ENCODE results near the gene TNFSF4. TPM values are rescaled to one million over a fixed set of nuclear protein-coding genes. Genes with fewer than 3 reads are reported as not detected.
A peak's percentile ranks its signal among the peaks of the same experiment; 100 is the strongest.

TNFSF4 gene
- total and polyA plus RNA-seq, 12 donors: 0.79 to 3.6 (median 1.6) TPM

GRCh38 chr1:173181791-173182190 lies 25.3 kb downstream of the TNFSF4 start:
- TF ChIP-seq POLR2A (IDR thresholded peaks at IDR 0.05) (no peak), CTCF (IDR thresholded peaks at IDR 0.05) (no peak)
- DNase-seq: no peak
- intact Hi-C loops (cut with DNase I): no loop called here

GRCh38 chr1:173176246-173176645 lies 30.9 kb downstream of the TNFSF4 start:
- WGBS, 4 donors: 86 to 90% (median 88%) methylated on average over 3 of the region's 3 CpGs
- Histone ChIP-seq H3K4me1 (replicated peaks in 1 of 2) (no peaks in the 10 kb centered on the region), H3K36me3 (replicated peaks in 1 of 2) (no peaks in the 10 kb centered on the region), H3K27me3 (no peaks in the 10 kb centered on the region), H3K9me3 (replicated peaks in 1 of 3) (peaks cover 0 to 14% (median 3%) of the 10 kb centered on the region in 3 donors), H3K4me3 (no peak overlapping the region), H3K27ac (no peak overlapping the region)
- DNase-seq: no peak
- no peak for TF ChIP-seq CTCF (IDR thresholded peaks at IDR 0.05)
- TF ChIP-seq POLR2A (IDR thresholded peaks at IDR 0.05): no peak
- intact Hi-C loops (cut with DNase I): no loop called here

More at GRCh38 chr1:173181791-173182190, 25.3 kb downstream of the TNFSF4 start:
- H3K4me1 ChIP-seq (replicated peaks in 1 of 2): no peaks in the 10 kb centered on the region
- H3K27me3 ChIP-seq: no peaks in the 10 kb centered on the region
- H3K27ac ChIP-seq: no peak overlapping the region
- no peaks in the 10 kb centered on the region for H3K36me3 ChIP-seq (replicated peaks in 1 of 2)
- 83 to 93% (median 91%) methylated on average over 4 of the region's 4 CpGs for WGBS, 4 donors
- peaks cover 0 to 3% (median 0%) of the 10 kb centered on the region in 3 donors for H3K9me3 ChIP-seq (replicated peaks in 1 of 3)
- H3K4me3 ChIP-seq: no peak overlapping the region

DNA sequence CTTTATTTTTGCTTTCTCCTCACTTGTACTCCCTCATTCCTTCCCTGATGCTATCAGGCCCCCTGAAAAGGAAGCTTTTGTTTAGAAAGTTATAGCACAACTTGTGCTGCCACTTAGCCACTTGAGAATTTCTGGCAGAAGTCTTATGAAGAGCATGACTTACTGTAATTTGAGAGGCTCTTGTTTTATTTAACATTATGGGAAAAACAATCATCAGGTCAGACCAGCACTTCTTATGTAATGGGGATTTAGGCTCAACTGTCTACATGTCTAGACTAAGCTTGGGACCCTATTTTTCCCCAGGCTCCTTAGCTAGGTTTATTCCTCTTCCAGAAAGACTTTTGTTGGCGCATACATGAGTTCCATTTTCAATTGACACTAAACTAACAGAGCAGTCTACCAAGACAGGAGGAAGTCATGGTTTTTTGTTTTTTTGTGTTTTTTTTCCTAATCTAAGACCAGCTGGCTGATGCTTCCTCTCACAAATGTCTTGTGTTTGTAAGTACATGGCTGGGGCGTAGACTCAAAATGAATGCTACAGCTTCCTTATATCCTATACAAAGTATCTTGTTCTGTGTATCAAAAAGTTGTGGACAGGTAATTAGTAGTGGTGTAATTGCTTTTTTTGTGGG lies 31.5 kb downstream of the TNFSF4 start:
- WGBS, 4 donors: 73 to 89% (median 86%) methylated on average over 2 of the region's 2 CpGs
- Histone ChIP-seq H3K9me3 (replicated peaks in 1 of 3) (peaks cover 0 to 20% (median 3%) of the 10 kb centered on the region in 3 donors), H3K36me3 (replicated peaks in 1 of 2) (no peaks in the 10 kb centered on the region), H3K4me1 (replicated peaks in 1 of 2) (no peaks in the 10 kb centered on the region), H3K4me3 (no peak overlapping the region), H3K27me3 (no peaks in the 10 kb centered on the region), H3K27ac (no peak overlapping the region)
- intact Hi-C loops (cut with DNase I): no loop called here
- peak in 1 of 7 donors; percentile 2 for DNase-seq
- TF ChIP-seq POLR2A (IDR thresholded peaks at IDR 0.05) (no peak), CTCF (IDR thresholded peaks at IDR 0.05) (no peak)

- Histone ChIP-seq H3K9me3 (replicated peaks in 1 of 3) (peaks cover 0 to 23% (median 3%) of the 10 kb centered on the region in 3 donors), H3K27ac (no peak overlapping the region), H3K4me1 (replicated peaks in 1 of 2) (no peaks in the 10 kb centered on the region), H3K4me3 (no peak overlapping the region), H3K27me3 (no peaks in the 10 kb centered on the region), H3K36me3 (replicated peaks in 1 of 2) (no peaks in the 10 kb centered on the region)
- no peak for TF ChIP-seq POLR2A (IDR thresholded peaks at IDR 0.05)
- TF ChIP-seq CTCF (IDR thresholded peaks at IDR 0.05): no peak
- DNase-seq: no peak
- intact Hi-C loops (cut with DNase I): no loop called here
- WGBS, 4 donors: 86 to 91% (median 87%) methylated on average over 4 of the region's 4 CpGs
Measured at GRCh38 chr1:173173388-173173787, 33.7 kb downstream of the TNFSF4 start.
